ENCODE data around the gene ABLIM2. TPM values are rescaled to one million over a fixed set of nuclear protein-coding genes. Genes with fewer than 3 reads are reported as not detected.

The ABLIM2 gene
- total and polyA plus RNA-seq, 10 of the 15 experiments (the other 5 are each of a cell fraction or from before 2014, with no cell fraction given): 0.03 to 0.15 (median 0.05) TPM; not detected in 7

DNA sequence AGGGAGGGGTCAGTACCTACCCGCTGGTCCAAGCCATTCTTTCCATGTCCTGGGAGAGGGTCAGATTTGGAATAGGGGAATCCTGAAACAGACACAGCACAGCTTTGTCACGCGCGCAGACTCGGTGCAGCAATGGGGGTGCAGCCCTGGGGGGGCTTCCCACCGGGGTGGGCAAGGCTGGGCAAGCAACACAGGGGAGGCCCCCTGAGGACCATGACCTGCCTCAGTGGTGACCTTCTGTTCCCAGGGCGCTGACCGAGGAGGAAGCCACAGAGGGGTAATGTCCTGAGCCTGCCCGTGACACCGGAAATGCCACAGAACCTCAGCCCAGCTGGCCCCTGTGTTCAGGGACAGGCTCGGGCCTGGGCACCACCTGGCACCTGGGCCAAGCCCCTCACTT is 165.8 kb downstream of the ABLIM2 start:
- H4K20me1 ChIP-seq (ENCODE audit: control insufficient read depth, insufficient read depth): no peaks in the 10 kb centered on the region
- DNase-seq (ENCODE audit: low read depth, low spot score) (no peak), FAIRE-seq (no peak), ATAC-seq (no peak)
- in situ Hi-C loops (cut with MboI): no loop called here
- TF ChIP-seq, protein P1, sequence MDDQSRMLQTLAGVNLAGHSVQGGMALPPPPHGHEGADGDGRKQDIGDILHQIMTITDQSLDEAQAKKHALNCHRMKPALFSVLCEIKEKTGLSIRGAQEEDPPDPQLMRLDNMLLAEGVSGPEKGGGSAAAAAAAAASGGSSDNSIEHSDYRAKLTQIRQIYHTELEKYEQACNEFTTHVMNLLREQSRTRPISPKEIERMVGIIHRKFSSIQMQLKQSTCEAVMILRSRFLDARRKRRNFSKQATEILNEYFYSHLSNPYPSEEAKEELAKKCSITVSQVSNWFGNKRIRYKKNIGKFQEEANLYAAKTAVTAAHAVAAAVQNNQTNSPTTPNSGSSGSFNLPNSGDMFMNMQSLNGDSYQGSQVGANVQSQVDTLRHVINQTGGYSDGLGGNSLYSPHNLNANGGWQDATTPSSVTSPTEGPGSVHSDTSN (IDR thresholded peaks at IDR 0.05; ENCODE audit: insufficient replicate concordance, low read depth, low read length): no peak
- TF ChIP-seq RBBP5 (conservative IDR thresholded peaks at IDR 0.05) (no peak), SRF (IDR thresholded peaks at IDR 0.05; ENCODE audit: low read depth in 2 of 2, low read length in 2 of 2) (no peak), ZNF24 (IDR thresholded peaks at IDR 0.05) (no peak), NR2C2 (IDR thresholded peaks at IDR 0.05; ENCODE audit: borderline replicate concordance, control insufficient read depth, insufficient read length, low read depth) (no peak), BACH1 (IDR thresholded peaks at IDR 0.05; ENCODE audit: borderline replicate concordance) (no peak), SMC3 (IDR thresholded peaks at IDR 0.05; ENCODE audit: borderline replicate concordance, low read length) (no peak), HCFC1 (IDR thresholded peaks at IDR 0.05; ENCODE audit: low read length) (no peak), SIX5 (IDR thresholded peaks at IDR 0.05; ENCODE audit: low read depth, low read length, severe bottlenecking) (no peak), POLR2AphosphoS5 (IDR thresholded peaks at IDR 0.05; ENCODE audit: low read length) (no peak), KDM1A (IDR thresholded peaks at IDR 0.05; ENCODE audit: borderline replicate concordance) (no peak), CHD4 (IDR thresholded peaks at IDR 0.05) (no peak), SPI1 (IDR thresholded peaks at IDR 0.05; ENCODE audit: borderline replicate concordance, insufficient read depth, low read depth, low read length) (no peak)
- TF ChIP-seq, protein P2, sequence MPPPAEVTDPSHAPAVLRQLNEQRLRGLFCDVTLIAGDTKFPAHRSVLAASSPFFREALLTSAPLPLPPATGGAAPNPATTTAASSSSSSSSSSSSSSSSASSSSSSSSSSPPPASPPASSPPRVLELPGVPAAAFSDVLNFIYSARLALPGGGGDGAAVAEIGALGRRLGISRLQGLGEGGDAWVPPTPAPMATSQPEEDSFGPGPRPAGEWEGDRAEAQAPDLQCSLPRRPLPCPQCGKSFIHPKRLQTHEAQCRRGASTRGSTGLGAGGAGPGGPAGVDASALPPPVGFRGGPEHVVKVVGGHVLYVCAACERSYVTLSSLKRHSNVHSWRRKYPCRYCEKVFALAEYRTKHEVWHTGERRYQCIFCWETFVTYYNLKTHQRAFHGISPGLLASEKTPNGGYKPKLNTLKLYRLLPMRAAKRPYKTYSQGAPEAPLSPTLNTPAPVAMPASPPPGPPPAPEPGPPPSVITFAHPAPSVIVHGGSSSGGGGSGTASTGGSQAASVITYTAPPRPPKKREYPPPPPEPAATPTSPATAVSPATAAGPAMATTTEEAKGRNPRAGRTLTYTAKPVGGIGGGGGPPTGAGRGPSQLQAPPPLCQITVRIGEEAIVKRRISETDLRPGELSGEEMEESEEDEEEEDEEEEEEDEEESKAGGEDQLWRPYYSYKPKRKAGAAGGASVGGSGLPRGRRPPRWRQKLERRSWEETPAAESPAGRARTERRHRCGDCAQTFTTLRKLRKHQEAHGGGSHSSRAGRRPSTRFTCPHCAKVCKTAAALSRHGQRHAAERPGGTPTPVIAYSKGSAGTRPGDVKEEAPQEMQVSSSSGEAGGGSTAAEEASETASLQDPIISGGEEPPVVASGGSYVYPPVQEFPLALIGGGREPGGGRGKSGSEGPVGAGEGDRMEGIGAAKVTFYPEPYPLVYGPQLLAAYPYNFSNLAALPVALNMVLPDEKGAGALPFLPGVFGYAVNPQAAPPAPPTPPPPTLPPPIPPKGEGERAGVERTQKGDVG (CRISPR knock-in tag; IDR thresholded peaks at IDR 0.05): no peak
- H3K4me1 ChIP-seq (ENCODE audit: control insufficient read depth, insufficient read depth, low read length): no peaks in the 10 kb centered on the region
- 56% methylated on average over 11 of the region's 11 CpGs for WGBS (ENCODE audit: insufficient coverage, insufficient replicate concordance, low lambda C conversion rate, missing lambda C conversion rate)
- H3K9ac ChIP-seq (ENCODE audit: control insufficient read depth, insufficient read depth, low read length): no peak overlapping the region
- ChIA-PET RAD21 (ENCODE audit: unreplicated experiment) (interaction anchor here (1.1 kb wide), 1 partner anchor 191 kb away, joined by 5 read pairs; no protein-coding TSS in a partner anchor), POLR2A (no interaction called here), CTCF (no interaction called here), SMC1A (ENCODE audit: uncharacterized antibody, unreplicated experiment) (no interaction called here)
- intact Hi-C loops (cut with micrococcal nuclease; ENCODE audit: unreplicated experiment): no loop called here
- H3K9me3 ChIP-seq (replicated peaks; ENCODE audit: control insufficient read depth, insufficient read depth, low read length): no peaks in the 10 kb centered on the region
- no peaks in the 10 kb centered on the region for H3K79me2 ChIP-seq (ENCODE audit: control insufficient read depth, insufficient read depth, low read length)
- H3K27me3 ChIP-seq (replicated peaks in 1 of 2; ENCODE audit: control insufficient read depth in 2 of 2, insufficient read depth in 2 of 2, low read length in 1 of 2): no peaks in the 10 kb centered on the region
- no peak overlapping the region for H3K27ac ChIP-seq (ENCODE audit: control insufficient read depth, insufficient read depth)
- H3K4me2 ChIP-seq (ENCODE audit: control insufficient read depth, insufficient read depth): no peak overlapping the region
- H3K4me3 ChIP-seq: no peak overlapping the region
- no peak overlapping the region for H2AFZ ChIP-seq (ENCODE audit: control insufficient read depth, low read depth, low read length)
- H3K36me3 ChIP-seq (ENCODE audit: control insufficient read depth in 2 of 2, insufficient read depth in 2 of 2, low read length in 1 of 2): no peaks in the 10 kb centered on the region
- BruUV-seq (replicated peaks): no TSS peak
